ENCODE results near the gene CD80.

The CD80 gene

DNA sequence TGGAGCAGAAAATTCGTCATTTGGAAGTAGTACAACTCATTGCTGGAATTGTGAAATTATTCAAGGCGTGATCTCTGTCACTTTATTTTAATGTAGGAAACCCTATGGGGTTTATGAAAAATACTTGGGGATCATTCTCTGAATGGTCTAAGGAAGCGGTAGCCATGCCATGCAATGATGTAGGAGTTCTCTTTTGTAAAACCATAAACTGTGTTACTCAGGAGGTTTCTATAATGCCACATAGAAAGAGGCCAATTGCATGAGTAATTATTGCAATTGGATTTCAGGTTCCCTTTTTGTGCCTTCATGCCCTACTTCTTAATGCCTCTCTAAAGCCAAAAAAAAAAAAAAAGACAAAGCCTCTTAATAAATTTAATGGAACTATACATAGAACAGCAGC is 66.6 kb downstream of the CD80 start:
- Histone ChIP-seq H3K4me1 (ENCODE audit: low read length) (peaks cover 6% of the 10 kb centered on the region), H3K9me3 (ENCODE audit: insufficient read depth, low read length) (no peaks in the 10 kb centered on the region), H3K4me3 (ENCODE audit: low read length) (no peak overlapping the region), H3K36me3 (replicated peaks; ENCODE audit: low read depth, low read length) (peaks cover 13% of the 10 kb centered on the region), H3K27me3 (ENCODE audit: low read depth, low read length) (no peaks in the 10 kb centered on the region), H3K9ac (ENCODE audit: low read length) (no peak overlapping the region), H3K27ac (ENCODE audit: low read length) (no peak overlapping the region), H3K4me2 (ENCODE audit: low read length) (no peak overlapping the region), H4K20me1 (ENCODE audit: insufficient read depth, low read length) (no peaks in the 10 kb centered on the region), H2AFZ (ENCODE audit: low read depth, low read length) (no peak overlapping the region), H3K79me2 (ENCODE audit: low read length) (peaks cover 8% of the 10 kb centered on the region)
- TF ChIP-seq EZH2phosphoT487 (IDR thresholded peaks at IDR 0.05; ENCODE audit: low read depth): no peak
- TF ChIP-seq, protein P1, sequence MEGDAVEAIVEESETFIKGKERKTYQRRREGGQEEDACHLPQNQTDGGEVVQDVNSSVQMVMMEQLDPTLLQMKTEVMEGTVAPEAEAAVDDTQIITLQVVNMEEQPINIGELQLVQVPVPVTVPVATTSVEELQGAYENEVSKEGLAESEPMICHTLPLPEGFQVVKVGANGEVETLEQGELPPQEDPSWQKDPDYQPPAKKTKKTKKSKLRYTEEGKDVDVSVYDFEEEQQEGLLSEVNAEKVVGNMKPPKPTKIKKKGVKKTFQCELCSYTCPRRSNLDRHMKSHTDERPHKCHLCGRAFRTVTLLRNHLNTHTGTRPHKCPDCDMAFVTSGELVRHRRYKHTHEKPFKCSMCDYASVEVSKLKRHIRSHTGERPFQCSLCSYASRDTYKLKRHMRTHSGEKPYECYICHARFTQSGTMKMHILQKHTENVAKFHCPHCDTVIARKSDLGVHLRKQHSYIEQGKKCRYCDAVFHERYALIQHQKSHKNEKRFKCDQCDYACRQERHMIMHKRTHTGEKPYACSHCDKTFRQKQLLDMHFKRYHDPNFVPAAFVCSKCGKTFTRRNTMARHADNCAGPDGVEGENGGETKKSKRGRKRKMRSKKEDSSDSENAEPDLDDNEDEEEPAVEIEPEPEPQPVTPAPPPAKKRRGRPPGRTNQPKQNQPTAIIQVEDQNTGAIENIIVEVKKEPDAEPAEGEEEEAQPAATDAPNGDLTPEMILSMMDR (IDR thresholded peaks at IDR 0.05; ENCODE audit: low read depth, low read length): no peak

DNA sequence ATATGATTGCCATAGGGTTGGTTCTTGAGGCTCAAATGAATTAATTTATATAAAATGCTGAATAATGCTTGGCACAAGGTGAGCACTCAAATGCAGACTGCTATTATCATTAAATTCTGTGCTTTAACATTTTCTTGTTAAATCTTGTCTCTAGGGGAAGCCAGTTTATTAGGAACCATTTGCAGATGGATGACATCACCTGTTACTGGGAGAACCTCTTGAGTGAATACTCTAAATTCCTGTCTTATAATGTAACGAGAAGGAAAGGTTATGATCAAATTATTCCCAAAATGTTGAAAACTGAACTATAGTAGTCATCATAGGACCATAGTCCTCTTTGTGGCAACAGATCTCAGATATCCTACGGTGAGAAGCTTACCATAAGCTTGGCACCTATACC is 67.3 kb downstream of the CD80 start:
- no peak overlapping the region for H3K27ac ChIP-seq (ENCODE audit: low read length)
- no peak overlapping the region for H3K9ac ChIP-seq (ENCODE audit: low read length)
- H2AFZ ChIP-seq (ENCODE audit: low read depth, low read length): no peak overlapping the region
- H3K36me3 ChIP-seq (replicated peaks; ENCODE audit: low read depth, low read length): peaks cover 16% of the 10 kb centered on the region
- peaks cover under 1% of the 10 kb centered on the region for H3K4me1 ChIP-seq (ENCODE audit: low read length)
- TF ChIP-seq EZH2phosphoT487 (IDR thresholded peaks at IDR 0.05; ENCODE audit: low read depth): no peak
- TF ChIP-seq, protein P1 (IDR thresholded peaks at IDR 0.05; ENCODE audit: low read depth, low read length): no peak
- no peaks in the 10 kb centered on the region for H3K27me3 ChIP-seq (ENCODE audit: low read depth, low read length)
- no peaks in the 10 kb centered on the region for H4K20me1 ChIP-seq (ENCODE audit: insufficient read depth, low read length)
- H3K4me3 ChIP-seq (ENCODE audit: low read length): no peak overlapping the region
- H3K9me3 ChIP-seq (ENCODE audit: insufficient read depth, low read length): no peaks in the 10 kb centered on the region
- H3K4me2 ChIP-seq (ENCODE audit: low read length): no peak overlapping the region
- peaks cover 2% of the 10 kb centered on the region; the same call in 1 of the 2 replicates for H3K79me2 ChIP-seq (ENCODE audit: low read length)

GRCh38 chr3:119490153-119490552 is 69.3 kb downstream of the CD80 start:
- Histone ChIP-seq H3K27me3 (ENCODE audit: low read depth, low read length) (no peaks in the 10 kb centered on the region), H3K4me2 (ENCODE audit: low read length) (no peak overlapping the region), H3K9ac (ENCODE audit: low read length) (no peak overlapping the region), H3K27ac (ENCODE audit: low read length) (no peak overlapping the region), H4K20me1 (ENCODE audit: insufficient read depth, low read length) (no peaks in the 10 kb centered on the region), H3K79me2 (ENCODE audit: low read length) (no peaks in the 10 kb centered on the region), H3K4me3 (ENCODE audit: low read length) (no peak overlapping the region), H3K4me1 (ENCODE audit: low read length) (no peaks in the 10 kb centered on the region), H2AFZ (ENCODE audit: low read depth, low read length) (no peak overlapping the region), H3K9me3 (ENCODE audit: insufficient read depth, low read length) (no peaks in the 10 kb centered on the region), H3K36me3 (replicated peaks; ENCODE audit: low read depth, low read length) (peaks cover 31% of the 10 kb centered on the region)
- TF ChIP-seq, protein P1 (IDR thresholded peaks at IDR 0.05; ENCODE audit: low read depth, low read length): no peak
- TF ChIP-seq EZH2phosphoT487 (IDR thresholded peaks at IDR 0.05; ENCODE audit: low read depth): no peak

DNA sequence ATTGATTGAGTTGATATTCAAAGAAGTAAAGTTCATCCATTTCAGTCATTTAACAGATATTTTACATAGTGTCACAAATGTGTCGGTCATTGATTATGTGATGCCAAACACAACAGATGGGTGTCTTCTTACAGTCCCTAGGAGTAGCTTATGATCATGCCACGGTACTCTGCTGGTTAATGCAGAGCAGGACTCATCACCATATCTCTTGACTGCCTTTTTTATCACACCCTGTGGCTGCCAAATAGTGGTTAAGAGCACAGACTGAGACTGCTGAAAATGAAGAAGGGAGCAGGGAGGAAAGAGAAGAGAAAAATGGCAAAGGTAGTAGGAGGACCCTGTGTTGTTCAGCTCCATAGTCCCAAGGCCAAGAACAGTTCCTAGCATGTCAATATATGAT is 73.9 kb downstream of the CD80 start:
- no peak overlapping the region for H3K4me3 ChIP-seq (ENCODE audit: low read length)
- TF ChIP-seq, protein P1 (IDR thresholded peaks at IDR 0.05; ENCODE audit: low read depth, low read length): no peak
- no peak for TF ChIP-seq EZH2phosphoT487 (IDR thresholded peaks at IDR 0.05; ENCODE audit: low read depth)

More for the DNA sequence above, 73.9 kb downstream of the CD80 start:
- Histone ChIP-seq H4K20me1 (ENCODE audit: insufficient read depth, low read length) (no peaks in the 10 kb centered on the region), H3K36me3 (replicated peaks; ENCODE audit: low read depth, low read length) (peaks cover 24% of the 10 kb centered on the region), H3K27ac (ENCODE audit: low read length) (no peak overlapping the region), H3K4me2 (ENCODE audit: low read length) (no peak overlapping the region), H3K27me3 (ENCODE audit: low read depth, low read length) (no peaks in the 10 kb centered on the region), H2AFZ (ENCODE audit: low read depth, low read length) (no peak overlapping the region), H3K79me2 (ENCODE audit: low read length) (no peaks in the 10 kb centered on the region), H3K9ac (ENCODE audit: low read length) (no peak overlapping the region), H3K4me1 (ENCODE audit: low read length) (no peaks in the 10 kb centered on the region), H3K9me3 (ENCODE audit: insufficient read depth, low read length) (no peaks in the 10 kb centered on the region)

Data from OCI-LY3 (cell line).